ENCODE measurements around the gene DDX1.

DNA sequence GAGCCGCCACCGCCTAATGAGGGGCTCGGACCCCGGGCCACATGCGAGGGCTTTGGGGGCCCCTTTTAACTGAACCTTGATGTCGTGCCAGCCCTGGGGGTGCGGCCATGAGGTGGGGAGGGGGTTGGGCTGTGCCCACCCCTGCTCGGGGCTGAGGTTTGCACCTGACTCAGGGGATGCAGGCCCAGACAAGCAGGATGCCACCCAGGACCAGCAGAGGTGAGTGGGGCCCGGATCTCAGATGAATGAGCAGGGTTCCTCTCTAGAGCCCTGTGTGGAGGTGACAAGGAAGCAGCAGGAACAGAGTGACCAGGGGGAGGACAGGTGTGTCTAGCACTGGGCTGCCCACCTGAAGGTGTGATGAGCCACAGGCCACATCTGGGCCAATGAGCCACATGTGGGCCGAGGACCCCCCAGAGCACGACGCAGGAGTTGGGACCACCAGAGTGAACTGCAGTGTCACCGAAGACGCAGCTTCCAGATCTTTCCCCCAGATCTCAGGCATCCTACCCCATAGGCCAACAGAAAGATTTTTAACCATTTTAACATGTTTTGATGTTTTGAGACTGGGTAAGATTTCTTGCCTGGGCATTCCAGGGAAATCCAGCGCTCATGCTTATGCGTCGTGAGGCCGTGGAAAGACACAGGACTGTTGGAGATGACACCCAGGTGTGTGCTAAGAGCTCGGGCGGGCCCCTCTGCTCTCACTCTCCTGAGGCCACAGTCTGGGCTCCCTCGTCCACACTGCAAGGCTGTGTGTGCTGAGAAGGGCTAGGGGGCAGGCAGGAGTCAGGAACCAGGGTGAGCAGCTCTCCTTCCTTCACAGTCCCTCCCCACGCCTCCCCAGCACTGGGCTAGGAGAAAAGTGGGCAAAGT lies 73.6 kb downstream of the DDX1 start:
- TF ChIP-seq ZNF211 (tag by site-specific recombination; IDR thresholded peaks at IDR 0.05; ENCODE audit: low read depth): no peak
- TF ChIP-seq CTCF (tag by site-specific recombination; IDR thresholded peaks at IDR 0.05): no peak
- no peak for TF ChIP-seq ZNF138 (tag by site-specific recombination; IDR thresholded peaks at IDR 0.05; ENCODE audit: borderline replicate concordance)
- TF ChIP-seq ZNF664 (tag by site-specific recombination; IDR thresholded peaks at IDR 0.05): no peak
- TF ChIP-seq ZNF426 (tag by site-specific recombination; IDR thresholded peaks at IDR 0.05): no peak
- TF ChIP-seq ZNF624 (tag by site-specific recombination; IDR thresholded peaks at IDR 0.05): no peak
- TF ChIP-seq ZNF548 (tag by site-specific recombination; IDR thresholded peaks at IDR 0.05): no peak
- TF ChIP-seq, protein P1, sequence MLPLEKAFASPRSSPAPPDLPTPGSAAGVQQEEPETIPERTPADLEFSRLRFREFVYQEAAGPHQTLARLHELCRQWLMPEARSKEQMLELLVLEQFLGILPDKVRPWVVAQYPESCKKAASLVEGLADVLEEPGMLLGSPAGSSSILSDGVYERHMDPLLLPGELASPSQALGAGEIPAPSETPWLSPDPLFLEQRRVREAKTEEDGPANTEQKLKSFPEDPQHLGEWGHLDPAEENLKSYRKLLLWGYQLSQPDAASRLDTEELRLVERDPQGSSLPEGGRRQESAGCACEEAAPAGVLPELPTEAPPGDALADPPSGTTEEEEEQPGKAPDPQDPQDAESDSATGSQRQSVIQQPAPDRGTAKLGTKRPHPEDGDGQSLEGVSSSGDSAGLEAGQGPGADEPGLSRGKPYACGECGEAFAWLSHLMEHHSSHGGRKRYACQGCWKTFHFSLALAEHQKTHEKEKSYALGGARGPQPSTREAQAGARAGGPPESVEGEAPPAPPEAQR (tag by site-specific recombination; IDR thresholded peaks at IDR 0.05): no peak
